ENCODE measurements around the gene KXD1.

KXD1 gene

DNA sequence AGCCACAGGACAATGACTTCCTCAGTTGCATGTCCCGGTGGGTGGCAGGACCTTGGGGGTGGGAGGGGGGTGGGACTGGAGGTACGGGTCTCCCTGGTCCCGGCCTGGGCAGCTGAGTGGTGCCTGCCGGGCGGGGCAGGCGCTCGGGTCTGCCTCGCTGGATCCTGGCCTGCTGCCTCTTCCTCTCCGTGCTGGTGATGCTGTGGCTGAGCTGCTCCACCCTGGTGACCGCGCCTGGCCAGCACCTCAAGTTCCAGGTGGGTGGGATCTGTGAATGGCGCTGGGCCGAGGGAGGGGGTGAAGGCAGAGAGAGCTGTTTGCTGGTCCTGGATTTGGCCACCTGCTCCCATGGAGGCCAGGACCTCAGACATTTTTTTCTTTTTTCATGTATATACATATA lies 60.6 kb downstream of the KXD1 start:
- DNase-seq, result no peak

All from CD4-positive, alpha-beta T cell treated with Interferon gamma for 1 hour (primary cell).